Endothelial cell of umbilical vein (primary cell): Measurements from ENCODE around the gene AFDN. TPM values are rescaled to one million over a fixed set of nuclear protein-coding genes. Genes with fewer than 3 reads are reported as not detected.
A peak's percentile ranks its signal among the peaks of the same experiment; 100 is the strongest.

Source experiments
- BruUV-seq: library from RNA; stranded (reverse); fragments of 400-500 nt; replicated peaks from 2 replicates; lab custom pipeline; 2021; lab: Mats Ljungman, UMichigan
- CTCF ChIA-PET: fragments of 300-600, 350-600 bp; sonication (Branson Sonifier 250); formaldehyde crosslinking; loops from one replicate; lab custom pipeline; 2021; ENCODE audit warnings: antibody characterized with exemption, inconsistent platforms; lab: Charles Lee
- POLR2A ChIA-PET: fragments of 300-600, 350-600 bp; sonication (Branson Sonifier 250); formaldehyde crosslinking; loops from one replicate; lab custom pipeline; 2021; ENCODE audit warnings: antibody characterized with exemption, inconsistent platforms; lab: Charles Lee
- DNase-seq: peaks from one replicate; pipeline ENCODE4 v3.0.0-alpha.2; 2011; ENCODE audit warnings: low read depth, low spot score
- FAIRE-seq: peaks from 2 replicates; lab custom pipeline; 2011; peaks lifted over from hg19 to GRCh38; lab: Jason Lieb, UNC
- H2AFZ ChIP-seq: 2 replicates; pipeline ENCODE4 v1.6.0; 2012; ENCODE audit warnings: low read depth, low read length, control low read depth, inconsistent platforms
- H3K27ac ChIP-seq: 2 replicates; pipeline ENCODE4 v1.5.1; 2011; ENCODE audit warnings: low read depth, mild to moderate bottlenecking, control low read depth, low read length, moderate library complexity; ENCODE audit not compliant: insufficient read depth
- H3K27me3 ChIP-seq, 2 experiments: 2 replicates each; pipeline versions ENCODE4 v1.6.0 to v1.6.1; 2011; ENCODE audit warnings: low read length in 2 of 2, mixed read lengths in 1 of 2; ENCODE audit not compliant: control insufficient read depth in 2 of 2, insufficient read depth in 2 of 2
- H3K36me3 ChIP-seq, 2 experiments: 2 replicates in 1 of 2; 3 replicates in 1 of 2; pipeline ENCODE4 v1.5.1; 2011; ENCODE audit warnings: low read length in 2 of 2, mild to moderate bottlenecking in 1 of 2, moderate library complexity in 1 of 2; ENCODE audit not compliant: control insufficient read depth in 2 of 2, insufficient read depth in 2 of 2; ENCODE audit errors: extremely low read depth in 1 of 2
- H3K4me1 ChIP-seq: 3 replicates; pipeline ENCODE4 v1.5.1; 2011; ENCODE audit warnings: mild to moderate bottlenecking, low read length; ENCODE audit not compliant: control insufficient read depth, insufficient read depth; ENCODE audit errors: extremely low read depth
- H3K4me2 ChIP-seq: 2 replicates; pipeline ENCODE4 v1.6.1; 2011; ENCODE audit warnings: low read length, control low read depth, mixed read lengths; ENCODE audit not compliant: insufficient read depth
- H3K4me3 ChIP-seq, 3 experiments: fragments of 200-600 bp in 1 of 3; sonication (generic), shearing (Covaris generic) in 1 of 3; replicated peaks in 1 of 3; 2 replicates each; pipeline ENCODE4 v1.5.1; 2011 to 2016; ENCODE audit warnings: control low read depth in 3 of 3, low read length in 3 of 3, mild to moderate bottlenecking in 2 of 3, inconsistent platforms in 1 of 3, low read depth in 1 of 3, moderate library complexity in 1 of 3; ENCODE audit not compliant: insufficient read depth in 1 of 3
- H3K79me2 ChIP-seq: 2 replicates; pipeline ENCODE4 v1.6.0; 2012; ENCODE audit warnings: low read length, inconsistent platforms; ENCODE audit not compliant: control insufficient read depth, insufficient read depth
- H3K9ac ChIP-seq: replicated peaks from 2 replicates; pipeline ENCODE3; 2011; ENCODE audit warnings: low read length, control low read depth; ENCODE audit not compliant: insufficient read depth; ENCODE audit errors: extremely low read depth
- H3K9me1 ChIP-seq: replicated peaks from 3 replicates; pipeline ENCODE4 v1.6.0; 2011; ENCODE audit warnings: mild to moderate bottlenecking, low read length; ENCODE audit not compliant: control insufficient read depth, insufficient read depth; ENCODE audit errors: extremely low read depth
- H3K9me3 ChIP-seq: replicated peaks from 2 replicates; pipeline ENCODE4 v1.5.1; 2012; ENCODE audit warnings: low read length, inconsistent platforms; ENCODE audit not compliant: control insufficient read depth, insufficient read depth
- H4K20me1 ChIP-seq: replicated peaks from 2 replicates; pipeline ENCODE3; 2011; ENCODE audit warnings: mild to moderate bottlenecking, low read length; ENCODE audit not compliant: control insufficient read depth, insufficient read depth; ENCODE audit errors: extremely low read depth
- CTCF ChIP-seq, 2 donors: IDR thresholded peaks; 1 replicate in 1 of 2; 2 replicates in 1 of 2; pipeline ENCODE4 v1.5.1; 2011; ENCODE audit warnings: low read length in 2 of 2, mild to moderate bottlenecking in 2 of 2, moderate library complexity in 2 of 2, control low read depth in 1 of 2, inconsistent platforms in 1 of 2, low read depth in 1 of 2; ENCODE audit not compliant: insufficient read depth in 1 of 2; ENCODE audit errors: extremely low read depth in 1 of 2
- EZH2 ChIP-seq: IDR thresholded peaks from 2 replicates; pipeline ENCODE4 v1.6.1; 2012; ENCODE audit warnings: borderline replicate concordance, low read depth, mild to moderate bottlenecking, moderate library complexity, low read length, inconsistent platforms; ENCODE audit not compliant: severe bottlenecking
- FOS ChIP-seq: IDR thresholded peaks from 2 replicates; pipeline ENCODE4 v1.6.1; 2011; ENCODE audit warnings: mild to moderate bottlenecking, low read length, moderate library complexity, borderline replicate concordance; ENCODE audit not compliant: insufficient read depth
- GATA2 ChIP-seq: IDR thresholded peaks from 2 replicates; pipeline ENCODE4 v1.7.0; 2011; ENCODE audit warnings: low read depth, mild to moderate bottlenecking, moderate library complexity, mixed read lengths, low read length; ENCODE audit not compliant: insufficient read length, insufficient read depth
- JUN ChIP-seq: IDR thresholded peaks from 2 replicates; pipeline ENCODE4 v1.6.1; 2011; ENCODE audit warnings: borderline replicate concordance, low read depth; ENCODE audit not compliant: insufficient read length, insufficient read depth
- MAX ChIP-seq: IDR thresholded peaks from 2 replicates; pipeline ENCODE4 v1.6.1; 2011; ENCODE audit not compliant: insufficient read depth, insufficient read length
- MYC ChIP-seq: IDR thresholded peaks from one replicate; pipeline ENCODE4 v1.6.1; 2011; ENCODE audit warnings: mild to moderate bottlenecking, low read depth, low read length
- POLR2A ChIP-seq: IDR thresholded peaks from 2 replicates; pipeline ENCODE4 v1.6.1; 2012; ENCODE audit warnings: low read depth, mild to moderate bottlenecking, control low read depth, low read length
- POLR2AphosphoS5 ChIP-seq: IDR thresholded peaks from 2 replicates; pipeline ENCODE4 v1.6.1; 2012; ENCODE audit warnings: low read depth, mild to moderate bottlenecking, control low read depth, low read length, moderate library complexity; ENCODE audit not compliant: insufficient read depth
- dilution Hi-C: fragments of 300-500 bp; cut with MboI; formaldehyde crosslinking; loops from one replicate; pipeline ENCODE4 v1.15.0; 2019; ENCODE audit warnings: low sequenced_read_pairs; ENCODE audit not compliant: extremely low pct_ligation_motif_present
- intact Hi-C: fragments of 100-400 bp; cut with micrococcal nuclease; formaldehyde crosslinking; loops from one replicate; pipeline ENCODE4 v1.10.0; 2022
- polyA plus RNA-seq, 4 experiments: library from polyadenylated mRNA; depleted of rRNA in 3 of 4; stranded (reverse) in 3 of 4; unstranded in 1 of 4; fragments of >200 nt; gene quantifications; 2 replicates each; pipeline versions ENCODE4 v1.2.1 to v1.2.3, GENCODE V29; 2011 to 2012; ENCODE audit warnings: missing spikeins in 1 of 4
- total RNA-seq: library from RNA; stranded (reverse); gene quantifications from 2 replicates; pipeline ENCODE4 v1.2.3, GENCODE V29; 2021

Gene AFDN
- total and polyA plus RNA-seq, 2 donors (not counting 3 experiments of a cell fraction or from before 2014, with no cell fraction given): 31.0 to 134 TPM

DNA sequence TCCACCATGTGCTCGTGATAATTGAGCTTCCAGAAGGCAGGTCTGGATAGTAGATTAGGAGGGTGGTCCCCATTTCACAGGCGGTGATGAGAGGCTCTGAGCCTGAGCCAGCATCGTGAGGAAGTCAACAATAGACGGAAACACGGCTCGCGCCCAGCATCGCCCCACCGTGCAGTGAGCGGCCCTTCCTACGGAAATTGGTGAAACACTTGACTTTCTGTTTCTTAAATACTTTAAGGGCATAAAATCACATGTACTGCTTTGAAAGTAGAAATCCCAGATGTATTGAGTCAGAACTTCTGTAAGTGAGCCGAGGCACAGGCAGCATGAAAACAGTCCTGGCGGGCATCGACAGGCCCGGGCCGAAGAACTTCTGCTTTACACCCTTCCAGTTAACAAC, 166.5 kb downstream of the AFDN start:
- H3K9me3 ChIP-seq: no peaks in the 10 kb centered on the region
- H3K27me3 ChIP-seq: no peaks in the 10 kb centered on the region
- H3K9me1 ChIP-seq: no peaks in the 10 kb centered on the region
- CTCF ChIA-PET: interaction anchor here (1.7 to 2.3 kb wide), 2 partner anchors 9 to 14 kb away, joined by 5 to 6 read pairs; no protein-coding TSS in a partner anchor
- H3K27ac ChIP-seq: peak overlapping the region; percentile 45
- dilution Hi-C loops: no loop called here
- BruUV-seq: no TSS peak
- intact Hi-C loops: loop anchor here (1.0 to 5.0 kb wide), 2 partner anchors 10 to 44 kb away; no protein-coding TSS in a partner anchor
- no peak for TF ChIP-seq CTCF (IDR thresholded peaks at IDR 0.05; ENCODE audit: extremely low read depth in 1 of 2, insufficient read depth in 1 of 2, low read depth in 1 of 2, low read length in 2 of 2)
- no peak for TF ChIP-seq GATA2
- TF ChIP-seq FOS: no peak
- no peak for TF ChIP-seq POLR2A
- no peak for TF ChIP-seq EZH2
- peak; percentile 12 for TF ChIP-seq MAX
- no peak for TF ChIP-seq JUN
- peak; percentile 53 for TF ChIP-seq POLR2AphosphoS5
- TF ChIP-seq MYC: no peak
- FAIRE-seq (peak; percentile 85), DNase-seq (peak; percentile 86)
- H3K4me3 ChIP-seq: no peak overlapping the region
- H3K4me1 ChIP-seq: peaks cover 13% of the 10 kb centered on the region
- H3K9ac ChIP-seq: no peak overlapping the region
- POLR2A ChIA-PET: no interaction called here
- peak overlapping the region; percentile 46 for H3K4me2 ChIP-seq
- no peaks in the 10 kb centered on the region for H3K79me2 ChIP-seq
- H4K20me1 ChIP-seq: no peaks in the 10 kb centered on the region
- peak overlapping the region; percentile 19 for H2AFZ ChIP-seq
- no peaks in the 10 kb centered on the region for H3K36me3 ChIP-seq
